Femur (tissue), 1 donor: ENCODE data around the gene FAM234B.

Experiments
- DNase-seq: peaks from one replicate; pipeline ENCODE4 v3.0.0-alpha.2; 2017

Gene FAM234B, protein sequence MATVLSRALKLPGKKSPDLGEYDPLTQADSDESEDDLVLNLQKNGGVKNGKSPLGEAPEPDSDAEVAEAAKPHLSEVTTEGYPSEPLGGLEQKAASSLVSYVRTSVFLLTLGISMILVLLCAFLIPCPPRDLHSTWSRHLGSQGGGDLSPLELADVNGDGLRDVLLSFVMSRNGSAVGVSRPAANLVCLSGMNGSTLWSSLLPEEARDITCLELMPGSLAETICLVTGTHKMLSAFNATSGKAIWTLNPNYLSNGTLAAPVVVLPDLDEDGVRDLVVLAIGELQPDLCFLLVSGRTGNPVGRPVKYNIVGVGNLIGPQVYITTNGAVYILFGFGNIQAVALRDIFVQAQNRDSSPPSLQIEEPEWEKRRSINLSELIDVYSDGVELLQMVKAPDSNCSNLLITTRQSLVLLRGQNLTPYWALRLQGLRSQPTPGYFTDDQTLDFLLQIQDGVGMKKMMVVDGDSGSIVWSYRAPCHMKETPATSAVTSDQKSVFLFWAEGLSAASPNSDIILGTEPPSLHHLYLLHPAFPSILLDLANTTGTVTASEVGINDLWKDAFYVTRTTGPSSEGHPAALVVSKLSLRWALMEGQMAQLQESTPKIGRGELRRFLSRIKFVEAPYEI

DNA sequence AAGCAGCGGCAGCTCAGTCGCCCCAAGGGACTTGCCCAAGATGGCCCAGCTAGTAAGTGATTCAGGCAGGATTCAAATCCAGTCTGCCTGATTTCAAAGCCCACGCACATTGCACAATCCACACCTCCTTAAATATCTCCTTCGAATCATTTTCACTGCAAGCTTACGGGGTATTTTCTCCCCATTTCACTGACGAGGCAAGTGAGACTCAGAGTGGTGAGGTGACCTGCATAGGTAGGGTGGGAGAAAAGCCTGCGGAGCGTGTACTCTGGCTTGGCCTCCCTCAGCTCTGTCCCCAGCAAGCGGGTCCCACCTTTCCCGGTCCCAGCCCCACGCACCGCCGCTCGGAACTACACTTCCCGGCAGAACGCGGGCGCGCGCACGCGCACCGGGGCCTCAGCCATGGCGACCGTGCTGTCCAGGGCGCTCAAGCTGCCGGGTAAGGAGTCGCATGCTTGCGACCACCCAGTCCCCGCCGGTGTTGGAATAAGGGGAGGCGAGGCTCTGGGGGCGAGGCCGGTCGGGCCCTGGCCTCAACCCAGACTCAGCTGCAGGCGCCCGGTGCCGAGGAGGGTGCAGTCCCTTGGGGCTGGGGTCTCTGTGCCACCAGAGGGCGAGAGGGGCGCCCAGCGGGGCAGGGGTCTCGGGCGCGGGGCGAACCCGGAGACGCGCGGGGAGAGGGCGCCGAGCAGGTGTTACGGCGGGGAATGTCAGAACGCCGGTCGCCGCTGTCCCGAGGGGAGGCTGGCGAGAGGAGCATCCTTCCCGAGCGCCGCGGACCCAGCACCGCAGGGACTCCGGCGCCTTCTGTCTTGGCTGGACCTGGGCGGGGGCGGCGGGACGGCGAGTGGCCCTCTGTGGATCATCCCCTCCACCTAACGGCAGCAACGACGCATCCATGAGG is at the start of gene FAM234B:
FAM234B (plus strand) TSS at position 380 of the 904 bp plus-strand sequence; CDS start at position 403, 23 bp downstream.
- peak; percentile 86 for DNase-seq

GRCh38 chr12:12995088-12995487 is 49.1 kb upstream of the FAM234B start:
- no peak for DNase-seq

DNA sequence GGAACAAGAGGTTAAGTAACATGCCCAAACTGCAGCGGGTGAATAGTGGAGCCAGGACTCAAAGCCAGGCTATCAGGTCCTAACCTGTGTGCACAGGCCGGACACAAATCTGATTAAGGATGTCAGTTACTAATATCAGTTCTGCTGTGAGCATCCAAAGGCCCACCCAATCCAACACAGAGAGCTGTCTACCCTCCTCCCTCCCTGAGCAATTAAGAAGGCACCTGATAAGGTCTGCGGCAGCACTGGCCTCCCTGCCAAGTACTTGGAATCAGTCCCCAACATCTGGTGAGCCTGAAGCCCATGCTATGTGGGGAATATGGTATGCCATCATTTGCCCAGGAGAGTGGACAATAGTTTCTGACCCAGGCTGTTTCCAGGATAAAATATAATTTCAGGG is 48.0 kb upstream of the FAM234B start:
- DNase-seq, result no peak

DNA sequence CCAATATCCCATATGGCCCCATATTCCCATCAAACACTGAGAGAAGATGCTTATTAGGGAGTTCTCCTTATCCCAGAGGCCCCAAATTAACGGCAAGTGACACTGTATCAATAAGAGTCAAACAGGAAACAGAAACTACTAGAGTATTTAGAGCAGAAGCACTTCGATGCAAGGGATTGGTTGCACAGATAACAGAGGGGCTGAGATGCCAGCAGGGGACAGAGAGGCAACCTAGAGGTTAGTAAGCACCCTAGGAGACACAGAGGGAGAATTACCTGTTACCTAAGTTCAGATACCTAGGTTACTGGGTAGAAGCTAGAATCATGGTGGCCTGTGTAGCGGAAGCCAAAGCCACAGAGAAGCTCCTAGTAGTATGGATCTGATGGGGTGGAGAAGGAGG is 47.0 kb upstream of the FAM234B start:
- no peak for DNase-seq

DNA sequence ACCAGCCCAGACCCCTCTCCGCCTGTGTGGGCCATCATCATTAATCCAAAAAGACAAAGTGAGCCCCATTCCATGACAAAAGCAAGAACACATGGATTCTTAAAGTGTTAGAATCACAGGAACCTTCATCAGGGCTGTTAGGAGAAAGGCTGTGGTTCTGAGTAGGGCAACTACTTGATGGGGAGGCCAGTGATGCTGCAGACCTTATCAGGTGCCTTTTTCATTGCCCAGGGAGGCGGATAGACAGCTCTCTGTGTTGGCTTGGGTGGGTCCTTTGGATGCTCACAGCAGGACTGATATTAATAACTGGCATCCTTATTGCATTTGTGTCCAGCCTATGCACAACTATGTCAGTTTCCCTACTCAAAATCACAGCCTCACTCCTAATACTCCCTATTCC is 46.4 kb upstream of the FAM234B start:
- no peak for DNase-seq

DNA sequence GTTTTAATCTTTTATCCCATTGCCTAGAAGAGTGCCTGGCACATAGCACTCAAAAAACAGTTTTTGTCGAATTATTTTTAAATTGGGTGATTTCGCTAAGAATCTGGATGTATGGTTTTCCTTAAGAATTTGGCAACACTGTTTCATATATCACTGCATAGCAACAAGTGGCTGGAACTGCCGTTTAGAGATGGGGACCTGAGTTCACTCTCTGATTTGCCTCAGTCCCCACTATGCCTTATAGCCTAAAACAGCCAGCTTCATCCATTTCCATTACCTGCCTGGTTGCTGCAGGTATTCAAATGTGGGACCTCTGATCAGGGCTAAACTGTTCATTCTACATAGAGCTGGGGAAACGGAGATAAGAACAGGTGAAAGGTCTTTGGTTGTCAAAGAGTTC is 45.9 kb upstream of the FAM234B start:
- no peak for DNase-seq

DNA sequence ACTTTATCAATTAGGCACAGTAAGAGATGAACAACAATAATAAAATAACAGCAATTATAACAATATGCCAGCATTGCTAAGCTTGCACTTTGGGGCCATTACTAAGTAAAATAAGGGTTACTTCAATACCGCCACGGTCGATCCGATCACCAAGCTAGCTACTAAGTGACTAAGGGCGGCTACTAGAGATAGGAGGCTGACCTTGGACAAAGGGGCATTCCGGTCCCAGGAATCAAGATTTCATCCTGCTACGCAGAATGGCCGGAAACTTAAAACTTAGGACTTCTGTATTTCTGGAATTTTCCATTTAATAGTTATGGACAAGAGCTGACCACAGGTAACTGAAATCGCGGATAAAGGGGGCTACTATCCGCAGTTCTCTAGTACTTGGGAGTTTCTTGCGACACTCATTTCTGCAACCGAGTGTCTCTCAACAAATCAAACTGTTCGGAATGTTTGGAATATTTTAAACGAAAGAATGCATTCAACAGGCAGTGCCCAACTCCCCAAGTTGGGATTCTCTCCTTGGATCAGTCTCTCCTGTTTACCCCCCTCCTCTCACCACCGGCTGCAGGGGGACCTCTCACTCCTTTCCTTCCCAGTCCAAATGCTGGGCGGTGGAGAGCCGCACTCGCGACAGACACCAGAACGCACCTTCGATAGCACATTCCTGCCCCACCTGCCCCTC is 44.8 kb upstream of the FAM234B start:
- no peak for DNase-seq

DNA sequence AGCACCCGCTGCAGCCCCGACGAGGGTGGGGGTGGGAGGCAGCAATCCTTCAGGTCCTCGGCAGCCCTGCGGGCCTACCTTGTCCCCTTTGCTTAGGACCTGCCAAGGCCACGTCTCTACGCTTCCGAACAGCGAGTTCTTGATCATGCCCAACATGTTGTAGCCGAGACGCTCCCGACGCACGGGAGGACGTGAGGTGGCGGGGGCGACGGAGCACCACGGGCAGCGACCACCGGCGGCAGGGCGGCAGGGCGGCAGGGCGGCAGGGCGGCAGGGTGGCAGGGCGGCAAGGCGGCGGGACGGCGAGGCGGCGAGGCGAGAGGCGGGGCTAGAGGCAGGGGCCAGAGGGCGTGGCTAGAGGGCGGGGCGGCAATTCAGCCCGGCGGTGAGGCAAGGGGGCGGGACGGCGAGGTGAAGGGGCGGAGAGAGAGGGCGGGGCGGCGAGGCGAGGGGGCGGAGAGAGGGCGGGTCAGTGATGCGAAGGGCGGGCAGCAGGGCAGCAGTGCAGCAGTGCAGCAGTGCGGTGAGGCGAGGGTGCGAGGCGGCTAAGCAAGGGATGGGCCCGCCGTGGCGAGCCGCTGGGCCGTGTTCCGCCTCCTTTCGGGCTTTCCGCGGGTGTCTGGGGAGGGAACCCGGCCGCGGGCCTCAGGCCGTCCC is 44.1 kb upstream of the FAM234B start, which contains the start of gene HEBP1:
HEBP1 (minus strand) TSS at position 307 of the 657 bp plus-strand sequence; CDS start at position 156, 151 bp downstream.
- DNase-seq, result peak; percentile 98

DNA sequence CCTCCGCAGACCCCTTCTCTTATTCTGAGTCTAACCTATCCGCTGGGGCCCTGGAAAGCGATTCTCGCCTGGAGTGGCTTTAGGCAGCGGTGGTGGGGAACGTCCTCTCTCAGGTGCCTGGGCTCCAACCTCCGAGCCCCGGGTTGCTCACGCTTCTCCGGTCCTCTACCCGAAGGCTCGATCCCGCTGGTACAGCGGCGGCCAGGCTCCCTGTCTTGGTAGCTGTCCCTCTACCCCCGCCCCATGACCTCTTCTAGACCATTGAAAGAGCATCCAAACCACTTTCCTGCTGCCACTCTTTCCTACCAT is 43.6 kb upstream of the FAM234B start:
- DNase-seq, result no peak

DNA sequence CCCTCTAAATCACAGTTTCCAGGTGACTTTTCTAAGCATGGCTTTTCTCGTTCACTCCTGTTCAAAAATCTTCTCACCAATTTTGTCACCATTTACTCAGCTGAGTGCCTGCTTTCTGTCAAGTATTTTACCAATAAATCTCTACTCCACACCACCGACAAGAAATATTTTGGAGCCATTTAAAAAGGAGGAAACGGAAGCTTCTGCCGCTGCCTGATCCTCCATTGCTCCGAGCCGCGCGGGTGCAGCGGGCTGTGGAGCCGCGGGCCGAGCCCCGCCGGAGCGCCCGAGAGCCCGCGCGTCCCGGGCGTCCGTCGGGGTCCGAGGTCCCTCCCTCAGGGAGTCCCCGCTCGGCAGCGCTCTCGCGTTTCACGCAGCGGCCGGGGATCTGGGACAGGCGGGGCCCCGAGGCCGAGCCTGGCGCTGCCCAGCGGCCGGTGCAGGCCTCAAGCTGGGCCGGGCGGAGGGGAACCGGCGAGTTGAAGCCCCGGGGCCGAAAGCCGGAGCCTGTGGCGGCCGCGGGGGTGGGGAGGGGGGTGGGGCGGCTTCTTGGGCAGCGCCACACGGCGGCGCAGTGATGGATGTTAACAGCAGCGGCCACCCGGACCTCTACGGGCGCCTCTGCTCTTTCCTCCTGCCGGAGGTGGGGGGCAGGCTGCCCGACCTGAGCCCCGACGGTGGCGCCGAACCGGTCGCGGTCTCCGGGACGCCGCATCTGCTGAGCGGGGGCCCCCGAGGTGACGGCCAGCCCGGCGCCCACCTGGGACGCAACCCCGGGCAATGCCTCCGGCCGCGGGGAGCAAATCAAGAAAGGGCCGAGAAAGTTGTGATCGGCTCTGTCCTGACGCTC is 43.0 kb upstream of the FAM234B start:
- peak; percentile 78 for DNase-seq

DNA sequence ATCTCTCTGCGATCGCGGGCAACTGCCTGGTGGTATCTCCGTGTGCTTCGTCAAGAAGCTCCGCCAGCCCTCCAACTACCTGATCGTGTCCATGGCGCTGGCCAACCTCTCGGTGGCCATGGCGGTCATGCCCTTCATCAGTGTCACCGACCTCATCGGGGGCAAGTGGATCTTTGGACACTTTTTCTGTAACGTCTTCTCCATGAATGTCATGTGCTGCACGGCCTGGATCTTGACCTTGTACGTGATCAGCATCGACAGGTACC is 42.5 kb upstream of the FAM234B start:
- DNase-seq, result no peak

- no peak for DNase-seq
Observed at GRCh38 chr12:13002301-13003097, 41.7 kb upstream of the FAM234B start.

- DNase-seq, result no peak
Observed at GRCh38 chr12:13004361-13004760, 39.8 kb upstream of the FAM234B start.

GRCh38 chr12:13004986-13005385 is 39.2 kb upstream of the FAM234B start:
- no peak for DNase-seq

GRCh38 chr12:13005649-13006048 is 38.5 kb upstream of the FAM234B start:
- DNase-seq, result no peak

GRCh38 chr12:13007496-13008233 is 36.5 kb upstream of the FAM234B start:
- DNase-seq, result no peak

GRCh38 chr12:13008741-13009380 is 35.3 kb upstream of the FAM234B start:
- DNase-seq, result no peak

- no peak for DNase-seq
Observed at GRCh38 chr12:13011098-13011497, 33.1 kb upstream of the FAM234B start.

- no peak for DNase-seq
Observed at GRCh38 chr12:13022851-13023271, 21.3 kb upstream of the FAM234B start.
